NCI-H524 treated with DMSO at 0.1 percent for 48 hours (cell line): ENCODE data around the gene TRIM38.
"Not testable (repeated sequence)": the region's sequence is repeated elsewhere in the genome, so short reads cannot be mapped to it uniquely, and the experiment has no call there.

Experiments used
- DNase-seq: peaks from one replicate; lab custom pipeline; 2025; lab: John Stamatoyannopoulos, UW

The TRIM38 gene

GRCh38 chr6:26006940-26007305, 44.3 kb downstream of the TRIM38 start:
- DNase-seq, result not testable (repeated sequence)

GRCh38 chr6:26008470-26008869, 45.9 kb downstream of the TRIM38 start:
- DNase-seq, result no peak

GRCh38 chr6:26009817-26010216, 47.2 kb downstream of the TRIM38 start:
- no peak for DNase-seq

- no peak for DNase-seq
These were observed 49.5 kb downstream of the TRIM38 start for GRCh38 chr6:26012061-26012460.

GRCh38 chr6:26014386-26014785, 51.8 kb downstream of the TRIM38 start:
- not testable (repeated sequence) for DNase-seq

DNA sequence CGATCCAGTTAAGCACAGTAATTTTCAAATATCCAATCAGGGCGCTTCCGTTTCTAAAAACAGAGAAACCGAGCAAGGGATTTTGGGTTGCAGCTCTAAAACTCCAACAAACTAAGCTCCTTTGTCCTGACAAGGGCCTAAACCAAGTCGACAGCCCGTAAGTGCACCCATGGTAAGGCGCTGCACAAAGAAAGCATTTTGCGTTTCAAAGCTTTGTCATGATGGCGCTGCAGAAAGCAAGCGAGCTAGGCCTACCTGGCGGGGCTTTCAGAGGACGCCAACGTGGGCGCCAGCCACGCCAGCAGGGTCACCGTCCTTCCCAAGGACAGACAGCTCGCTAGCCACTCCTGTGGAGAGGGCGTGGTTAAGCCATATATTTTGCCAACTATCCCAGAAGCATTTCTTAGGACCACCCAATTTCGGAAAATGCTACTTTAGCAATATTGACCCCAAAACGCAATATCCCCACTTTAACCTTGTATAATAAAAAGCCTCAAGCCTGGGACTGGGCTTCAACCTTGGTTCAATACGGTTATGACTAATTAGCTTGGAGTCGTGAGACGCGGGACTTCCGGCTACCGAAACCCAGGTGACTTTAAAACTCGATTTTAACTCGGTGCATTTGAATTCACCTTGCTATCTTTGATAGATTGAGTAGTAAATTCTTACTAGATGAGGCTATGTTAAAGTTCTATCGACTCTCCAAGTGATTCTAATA, 53.8 kb downstream of the TRIM38 start:
- no peak for DNase-seq

DNA sequence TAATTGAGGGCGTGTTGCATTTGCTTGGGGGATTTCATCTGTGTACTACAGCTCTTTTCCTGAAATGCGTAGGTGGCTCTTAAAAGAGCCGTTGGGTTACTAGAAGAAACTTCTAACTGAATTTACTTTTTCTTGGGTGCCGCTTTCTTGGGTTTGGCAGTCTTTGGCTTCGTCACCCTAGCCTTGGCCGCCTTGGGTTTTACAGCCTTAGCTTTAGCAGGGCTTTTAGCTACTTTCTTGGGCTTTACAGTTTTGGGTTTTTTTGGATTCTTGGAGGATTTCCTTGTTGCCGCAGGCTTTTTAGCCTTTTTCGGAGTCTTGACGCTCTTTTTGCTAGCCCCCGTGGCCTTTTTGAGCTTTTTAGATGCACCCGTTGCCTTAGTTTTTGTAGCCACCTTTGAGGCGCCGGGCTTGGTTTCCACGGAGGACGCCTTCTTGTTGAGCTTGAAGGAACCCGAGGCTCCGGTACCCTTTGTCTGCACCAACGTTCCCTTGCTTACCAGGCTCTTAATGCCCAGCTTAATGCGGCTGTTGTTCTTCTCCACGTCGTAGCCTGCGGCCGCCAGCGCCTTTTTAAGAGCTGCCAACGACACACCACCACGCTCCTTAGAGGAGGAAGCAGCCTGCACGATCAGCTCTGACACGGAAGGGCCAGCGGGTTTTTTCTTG, 54.5 kb downstream of the TRIM38 start:
- no peak for DNase-seq

- DNase-seq, result no peak
These were observed 55.0 kb downstream of the TRIM38 start for GRCh38 chr6:26017632-26017966.

DNA sequence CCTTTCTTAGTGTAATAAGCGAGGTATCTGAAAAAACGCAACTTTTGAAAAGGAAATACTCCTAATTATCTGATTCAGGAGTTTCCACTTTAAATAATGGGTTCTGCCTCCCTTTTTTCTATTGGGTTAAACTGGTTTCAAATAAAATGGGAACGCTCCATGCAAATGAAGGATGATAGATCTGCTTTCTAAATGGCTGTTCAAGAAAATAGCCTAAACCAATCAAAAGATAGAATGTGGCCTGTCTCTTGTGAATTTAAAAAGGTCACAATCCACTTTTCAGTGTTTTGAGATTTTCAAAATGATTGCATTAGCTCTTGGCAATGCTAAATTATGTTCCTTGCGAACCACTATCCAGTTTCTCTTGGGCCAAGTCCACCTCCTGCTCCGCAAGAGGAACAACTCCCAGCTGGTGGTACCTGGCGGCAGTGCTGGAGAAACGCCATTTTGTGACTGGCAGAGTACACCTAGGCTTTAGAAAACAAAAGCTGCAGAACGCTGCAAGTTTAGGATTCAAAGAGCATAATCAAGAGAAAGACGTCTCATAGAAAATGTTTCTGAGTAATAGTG, 56.7 kb downstream of the TRIM38 start:
- no peak for DNase-seq

DNA sequence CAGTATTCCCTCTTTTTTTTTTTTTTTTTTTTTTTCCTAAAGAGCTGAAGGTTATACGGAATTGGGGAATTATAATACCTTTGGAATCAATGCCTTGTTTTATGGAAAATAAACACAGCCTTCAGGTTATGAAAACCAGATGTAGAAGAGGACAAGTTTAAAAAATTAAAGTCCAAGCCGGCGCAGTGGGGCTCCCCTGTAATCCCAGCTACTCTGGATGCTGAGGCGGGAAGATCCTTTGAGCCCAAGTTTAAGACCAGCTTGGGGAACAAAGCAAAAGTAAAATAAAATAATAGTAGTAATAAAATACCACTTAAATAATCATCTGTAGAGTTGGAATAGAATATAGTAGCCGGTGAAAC, 57.3 kb downstream of the TRIM38 start:
- DNase-seq, result no peak

DNA sequence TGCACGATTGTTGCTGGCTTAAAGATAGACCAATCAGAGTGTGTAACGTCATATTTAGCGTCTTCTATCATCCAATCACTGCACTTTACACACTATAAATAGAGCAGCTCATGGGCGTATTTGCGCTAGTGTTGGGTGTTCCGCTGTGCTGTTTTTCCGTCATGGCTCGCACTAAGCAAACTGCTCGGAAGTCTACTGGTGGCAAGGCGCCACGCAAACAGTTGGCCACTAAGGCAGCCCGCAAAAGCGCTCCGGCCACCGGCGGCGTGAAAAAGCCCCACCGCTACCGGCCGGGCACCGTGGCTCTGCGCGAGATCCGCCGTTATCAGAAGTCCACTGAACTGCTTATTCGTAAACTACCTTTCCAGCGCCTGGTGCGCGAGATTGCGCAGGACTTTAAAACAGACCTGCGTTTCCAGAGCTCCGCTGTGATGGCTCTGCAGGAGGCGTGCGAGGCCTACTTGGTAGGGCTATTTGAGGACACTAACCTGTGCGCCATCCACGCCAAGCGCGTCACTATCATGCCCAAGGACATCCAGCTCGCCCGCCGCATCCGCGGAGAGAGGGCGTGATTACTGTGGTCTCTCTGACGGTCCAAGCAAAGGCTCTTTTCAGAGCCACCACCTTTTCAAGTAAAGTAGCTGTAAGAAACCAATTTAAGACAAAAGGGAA, 57.9 kb downstream of the TRIM38 start:
- DNase-seq, result no peak

- no peak for DNase-seq
These were observed 58.4 kb downstream of the TRIM38 start for GRCh38 chr6:26021001-26021349.

DNA sequence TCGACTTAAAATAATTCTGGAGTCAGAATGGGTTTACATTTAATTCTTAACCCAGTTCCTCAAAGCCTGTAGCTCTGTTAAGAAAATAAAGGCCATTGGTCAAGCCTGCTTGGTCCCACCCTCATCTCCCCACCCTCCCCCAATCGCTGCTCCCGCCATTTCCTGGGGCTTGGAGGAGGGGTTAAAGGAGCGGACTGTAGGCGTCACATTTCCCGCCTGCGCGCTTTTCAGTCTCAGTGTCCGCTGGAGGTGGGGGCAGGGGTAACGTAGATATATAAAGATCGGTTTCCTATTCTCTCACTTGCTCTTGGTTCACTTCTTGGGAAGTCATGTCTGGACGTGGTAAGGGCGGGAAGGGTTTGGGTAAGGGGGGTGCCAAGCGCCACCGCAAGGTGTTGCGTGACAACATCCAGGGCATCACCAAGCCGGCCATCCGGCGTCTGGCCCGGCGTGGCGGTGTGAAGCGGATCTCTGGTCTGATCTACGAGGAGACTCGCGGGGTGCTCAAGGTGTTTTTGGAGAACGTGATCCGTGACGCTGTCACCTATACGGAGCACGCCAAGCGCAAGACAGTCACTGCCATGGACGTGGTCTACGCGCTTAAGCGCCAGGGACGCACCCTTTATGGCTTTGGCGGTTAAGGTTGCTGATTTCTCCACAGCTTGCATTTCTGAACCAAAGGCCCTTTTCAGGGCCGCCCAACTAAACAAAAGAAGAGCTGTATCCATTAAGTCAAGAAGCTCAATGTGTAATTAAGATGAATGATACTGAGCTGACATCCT, 58.9 kb downstream of the TRIM38 start:
- DNase-seq, result peak; percentile 31

DNA sequence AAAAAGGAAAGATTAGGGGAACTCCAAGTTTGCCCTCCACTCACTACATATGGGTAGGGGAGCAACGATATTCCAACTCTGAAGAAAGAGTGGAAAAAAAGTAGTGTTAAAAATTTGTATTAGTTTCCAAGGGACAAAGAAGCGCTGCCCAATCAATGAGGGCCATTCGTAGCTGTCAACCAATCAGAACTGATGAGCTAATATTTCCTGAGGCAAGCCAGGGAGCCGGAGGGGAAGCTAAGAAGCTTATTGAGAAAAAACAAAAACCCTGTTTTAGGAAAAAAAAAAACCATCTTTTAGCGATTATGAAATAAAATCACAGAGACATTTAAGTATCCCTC, 59.5 kb downstream of the TRIM38 start:
- DNase-seq, result peak; percentile 37

DNA sequence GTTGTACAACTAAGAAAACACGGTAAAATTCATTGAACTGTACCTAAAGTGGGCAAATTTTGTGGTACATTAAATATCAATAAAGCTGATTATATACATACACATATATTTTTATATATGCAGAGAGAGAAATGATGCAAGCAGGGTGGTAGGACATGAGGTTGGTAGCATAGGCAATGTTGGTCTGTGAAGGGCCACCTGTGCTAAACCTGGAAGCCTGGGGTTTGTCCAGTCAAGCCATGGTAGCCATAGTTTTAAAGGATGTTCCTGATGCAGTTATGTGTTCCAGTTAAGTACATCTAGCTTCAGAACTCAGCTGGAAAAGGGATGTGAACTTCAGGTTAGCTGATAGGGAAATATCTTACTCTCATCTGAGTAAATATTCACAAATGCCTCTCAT, 60.1 kb downstream of the TRIM38 start:
- DNase-seq, result no peak

GRCh38 chr6:26024651-26025046, 62.0 kb downstream of the TRIM38 start:
- DNase-seq, result no peak

DNA sequence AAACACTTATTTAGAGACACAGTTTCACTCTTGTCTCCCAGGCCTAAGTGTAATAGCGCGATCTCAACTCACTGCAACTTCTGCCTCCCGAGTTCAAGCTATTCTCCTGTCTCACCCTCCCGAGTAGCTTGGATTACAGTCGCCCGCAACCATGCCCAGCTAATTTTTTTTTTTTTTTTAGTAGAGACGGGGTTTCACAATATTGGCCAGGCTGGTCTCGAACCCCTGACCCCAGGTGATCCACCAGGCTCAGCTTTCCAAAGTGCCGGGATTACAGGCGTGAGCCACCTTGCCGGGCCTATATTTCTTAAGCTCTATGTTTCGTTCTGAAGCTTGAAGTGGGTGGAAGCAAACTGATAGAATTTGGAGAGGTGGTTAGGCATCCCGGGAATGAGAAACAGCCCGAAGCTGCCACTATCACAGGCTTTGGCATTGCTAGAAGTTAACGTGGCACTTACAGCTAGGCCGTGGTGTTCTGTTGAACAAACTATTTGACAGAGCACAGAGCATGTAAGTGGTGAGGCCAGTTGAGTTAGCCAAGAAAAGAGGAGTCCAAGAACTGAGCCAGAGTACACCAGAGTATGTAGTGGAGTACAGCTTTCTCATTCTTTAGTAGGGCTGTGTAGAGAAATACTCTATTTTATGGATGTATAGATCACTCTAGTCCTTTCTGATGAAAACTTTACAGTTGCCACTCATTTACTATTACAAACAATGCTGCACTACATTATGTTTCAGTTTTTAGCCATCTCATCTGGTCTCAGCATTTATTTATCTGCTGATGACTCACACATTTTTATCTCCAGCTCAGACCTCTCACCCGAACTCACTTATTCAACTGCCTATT, 62.7 kb downstream of the TRIM38 start:
- no peak for DNase-seq

- peak; percentile 96 for DNase-seq
These were observed 63.6 kb downstream of the TRIM38 start for GRCh38 chr6:26025894-26026832.

DNA sequence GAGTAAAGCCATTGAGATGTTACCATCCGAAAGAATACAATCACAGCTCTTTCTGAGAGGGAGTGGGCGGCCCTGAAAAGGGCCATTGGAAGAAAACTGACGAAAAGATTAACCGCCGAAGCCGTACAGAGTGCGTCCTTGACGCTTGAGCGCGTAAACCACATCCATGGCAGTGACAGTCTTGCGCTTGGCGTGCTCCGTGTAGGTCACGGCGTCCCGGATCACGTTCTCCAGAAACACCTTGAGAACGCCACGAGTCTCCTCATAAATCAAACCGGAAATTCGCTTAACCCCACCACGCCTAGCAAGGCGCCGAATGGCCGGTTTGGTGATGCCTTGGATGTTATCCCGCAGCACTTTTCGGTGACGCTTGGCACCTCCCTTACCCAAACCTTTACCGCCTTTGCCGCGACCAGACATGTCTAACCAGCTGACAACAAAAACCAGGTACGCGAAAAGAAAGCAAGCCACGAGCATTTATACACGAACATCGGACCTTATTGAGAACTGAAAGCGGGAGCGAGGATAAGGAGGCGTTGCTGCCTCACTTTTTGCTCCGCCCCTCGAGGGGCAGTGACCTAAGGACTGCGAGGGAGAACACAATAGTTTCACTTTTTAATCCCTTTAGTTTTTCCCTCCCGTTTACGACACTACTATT, 64.4 kb downstream of the TRIM38 start:
- DNase-seq, result peak; percentile 81
